Stimulated activated CD4-positive, alpha-beta T cell treated with anti-CD3 and anti-CD28 coated beads, Interleukin-4, amount 100 ng/mL, for 4 hours (primary cell): ENCODE measurements around the gene COL8A2.

Source experiments
- DNase-seq, 2 experiments: peaks; one replicate each; pipeline ENCODE4 v3.0.0-alpha.2; 2020

Gene COL8A2

GRCh38 chr1:36135330-36135667 lies 10.3 kb upstream of the COL8A2 start:
- no peak for DNase-seq

- peak in 1 of 2 experiments; percentile 15 for DNase-seq
These were observed 9.7 kb upstream of the COL8A2 start for GRCh38 chr1:36134505-36135329.

GRCh38 chr1:36134031-36134430 lies 9.0 kb upstream of the COL8A2 start:
- DNase-seq: no peak

GRCh38 chr1:36133484-36133883 lies 8.5 kb upstream of the COL8A2 start:
- DNase-seq: no peak

- DNase-seq: no peak
These were observed 7.0 kb upstream of the COL8A2 start for GRCh38 chr1:36132029-36132428.

GRCh38 chr1:36128905-36129206 lies 3.8 kb upstream of the COL8A2 start:
- no peak for DNase-seq

- DNase-seq: no peak
These were observed 3.3 kb upstream of the COL8A2 start for GRCh38 chr1:36128126-36128904.

GRCh38 chr1:36126797-36127500 lies 1.9 kb upstream of the COL8A2 start:
- DNase-seq: peak in 1 of 2 experiments; percentile 33

- no peak for DNase-seq
These were observed 1.1 kb upstream of the COL8A2 start for GRCh38 chr1:36126005-36126716.

GRCh38 chr1:36124404-36125128 lies 456 bp downstream of the COL8A2 start:
- no peak for DNase-seq

GRCh38 chr1:36123356-36123755 lies 1.7 kb downstream of the COL8A2 start:
- no peak for DNase-seq

GRCh38 chr1:36122062-36123030 lies 2.7 kb downstream of the COL8A2 start:
- no peak for DNase-seq

GRCh38 chr1:36119456-36119855 lies 5.6 kb downstream of the COL8A2 start:
- no peak for DNase-seq

- no peak for DNase-seq
These were observed 6.4 kb downstream of the COL8A2 start for GRCh38 chr1:36118447-36119204.

- no peak for DNase-seq
These were observed 8.1 kb downstream of the COL8A2 start for GRCh38 chr1:36116901-36117300.

- no peak for DNase-seq
These were observed 9.1 kb downstream of the COL8A2 start for GRCh38 chr1:36115931-36116330.

- DNase-seq: no peak
These were observed 9.8 kb downstream of the COL8A2 start for GRCh38 chr1:36115200-36115669.

- no peak for DNase-seq
These were observed 10.7 kb downstream of the COL8A2 start for GRCh38 chr1:36114371-36114770.

- no peak for DNase-seq
These were observed 12.2 kb downstream of the COL8A2 start for GRCh38 chr1:36112823-36113222.

GRCh38 chr1:36111151-36111550 lies 13.9 kb downstream of the COL8A2 start:
- no peak for DNase-seq
